Measurements from ENCODE around the gene CFAP107.

- TF ChIP-seq CTCF (IDR thresholded peaks at IDR 0.05): no peak
- no peak for TF ChIP-seq POLR2A (IDR thresholded peaks at IDR 0.05)
Measured at GRCh38 chr1:12703821-12704451, 42.1 kb upstream of the CFAP107 start.

Measured in esophagus squamous epithelium (tissue), 4 donors.